HepG2 (cell line): ENCODE results near the gene ITPK1. TPM values are rescaled to one million over a fixed set of nuclear protein-coding genes. Genes with fewer than 3 reads are reported as not detected.

ENCODE experiments used
- ATAC-seq: fragments of 200-7000 bp; cut with Tn5 transposase; 3 replicates; pipeline ENCODE4 v1.9.1; 2020; ENCODE audit warnings: mild to moderate bottlenecking, moderate library complexity
- BruUV-seq: library from RNA; stranded (reverse); fragments of 400-500 nt; replicated peaks from 2 replicates; lab custom pipeline; 2021; lab: Mats Ljungman, UMichigan
- CTCF ChIA-PET: fragments of 300-600 bp; formaldehyde crosslinking; extraction: SDS; loops from one replicate; lab custom pipeline; 2021; ENCODE audit warnings: low total read pairs, inconsistent platforms, low intra/inter-chr PET ratio; lab: Yijun Ruan, JAX
- POLR2A ChIA-PET: fragments of 350-600 bp; sonication (Branson Sonifier 250); formaldehyde crosslinking; loops from one replicate; lab custom pipeline; 2020; ENCODE audit warnings: antibody characterized with exemption, inconsistent platforms; lab: Yijun Ruan, JAX
- DNase-seq: peaks from one replicate; pipeline ENCODE4 v3.0.0-alpha.2; 2015; ENCODE audit warnings: low spot score
- FAIRE-seq: peaks from 3 replicates; lab custom pipeline; 2011; peaks lifted over from hg19 to GRCh38; lab: Jason Lieb, UNC
- H2AFZ ChIP-seq: one replicate; pipeline ENCODE4 v1.6.1; 2011; ENCODE audit warnings: low read length, inconsistent platforms
- H3K27ac ChIP-seq: fragments of 300-600 bp; 3 replicates; pipeline ENCODE4 v1.8.0; 2011; ENCODE audit warnings: mixed run types, mild to moderate bottlenecking, mixed read lengths, low read length, inconsistent platforms; ENCODE audit not compliant: insufficient read depth; ENCODE audit errors: extremely low read length
- H3K27me3 ChIP-seq, 2 experiments: fragments of 200-600 bp in 1 of 2; 2 replicates in 1 of 2; 3 replicates in 1 of 2; pipeline versions ENCODE4 v1.6.0 to v1.8.0; 2011; ENCODE audit warnings: low read length in 2 of 2, mild to moderate bottlenecking in 2 of 2, moderate library complexity in 2 of 2, inconsistent platforms in 1 of 2; ENCODE audit not compliant: insufficient read depth in 2 of 2, control insufficient read depth in 1 of 2
- H3K36me3 ChIP-seq, 2 experiments: fragments of 200-600 bp in 1 of 2; replicated peaks in 1 of 2; 2 replicates in 1 of 2; 3 replicates in 1 of 2; pipeline versions ENCODE4 v1.5.1 to v1.8.0; 2011; ENCODE audit warnings: low read length in 2 of 2, inconsistent platforms in 1 of 2; ENCODE audit not compliant: insufficient read depth in 2 of 2, control insufficient read depth in 1 of 2
- H3K4me1 ChIP-seq: 2 replicates; pipeline ENCODE4 v1.5.1; 2012; ENCODE audit warnings: low read length, inconsistent platforms; ENCODE audit not compliant: insufficient read depth
- H3K4me2 ChIP-seq: 2 replicates; pipeline ENCODE4 v1.6.0; 2011; ENCODE audit warnings: low read depth, low read length, inconsistent platforms
- H3K4me3 ChIP-seq, 3 experiments: fragments of 200-600 bp in 1 of 3; sonication (generic), shearing (Covaris generic) in 1 of 3; replicated peaks in 1 of 3; 2 replicates each; pipeline ENCODE4 v1.5.1; 2011 to 2016; ENCODE audit warnings: low read length in 3 of 3, inconsistent platforms in 2 of 3, low read depth in 2 of 3, mild to moderate bottlenecking in 2 of 3, control low read depth in 1 of 3, mixed read lengths in 1 of 3; ENCODE audit not compliant: insufficient read depth in 1 of 3
- H3K79me2 ChIP-seq: one replicate; pipeline ENCODE4 v1.6.1; 2011; ENCODE audit warnings: low read length, inconsistent platforms; ENCODE audit not compliant: insufficient read depth
- H3K9ac ChIP-seq: 2 replicates; pipeline ENCODE4 v1.6.0; 2011; ENCODE audit warnings: mild to moderate bottlenecking, low read depth, low read length, inconsistent platforms; ENCODE audit not compliant: insufficient read depth
- H3K9me3 ChIP-seq: 2 replicates; pipeline ENCODE4 v1.5.1; 2012; ENCODE audit warnings: mild to moderate bottlenecking, low read length
- H4K20me1 ChIP-seq: 2 replicates; pipeline ENCODE4 v1.6.0; 2011; ENCODE audit warnings: inconsistent platforms, mild to moderate bottlenecking, low read length, moderate library complexity; ENCODE audit not compliant: insufficient read depth
- MATR3 ChIP-seq: sonication (generic); formaldehyde crosslinking; IDR thresholded peaks from 2 replicates; pipeline ENCODE4 v1.4.0; 2020; ENCODE audit warnings: missing genetic modification reagents
- MYNN ChIP-seq: sonication (generic); formaldehyde crosslinking; IDR thresholded peaks from 2 replicates; pipeline ENCODE4 v1.4.0; 2020; ENCODE audit warnings: mild to moderate bottlenecking, low read depth, missing genetic modification reagents
- NFE2 ChIP-seq: sonication (generic); formaldehyde crosslinking; IDR thresholded peaks from 2 replicates; pipeline ENCODE4 v1.4.0; 2020; ENCODE audit warnings: missing genetic modification reagents
- ZNF225 ChIP-seq: sonication (generic); formaldehyde crosslinking; IDR thresholded peaks from 2 replicates; pipeline ENCODE4 v1.4.0; 2020; ENCODE audit warnings: mild to moderate bottlenecking, missing genetic modification reagents
- ZNF230 ChIP-seq: sonication (generic); formaldehyde crosslinking; IDR thresholded peaks from 2 replicates; pipeline ENCODE4 v1.4.0; 2020; ENCODE audit warnings: mild to moderate bottlenecking, missing genetic modification reagents
- ZNF383 ChIP-seq: sonication (generic); formaldehyde crosslinking; IDR thresholded peaks from 2 replicates; pipeline ENCODE4 v1.4.0; 2020; ENCODE audit warnings: missing genetic modification reagents, mild to moderate bottlenecking, borderline replicate concordance
- ZNF546 ChIP-seq: sonication (generic); formaldehyde crosslinking; conservative IDR thresholded peaks from 2 replicates; pipeline ENCODE4 v1.8.1; 2023; ENCODE audit warnings: mild to moderate bottlenecking, missing genetic modification reagents
- ZNF557 ChIP-seq: sonication (generic); formaldehyde crosslinking; IDR thresholded peaks from 2 replicates; pipeline ENCODE4 v1.4.0; 2020; ENCODE audit warnings: missing genetic modification reagents
- ZNF747 ChIP-seq: sonication (generic); formaldehyde crosslinking; IDR thresholded peaks from 2 replicates; pipeline ENCODE4 v1.8.1; 2023; ENCODE audit warnings: missing genetic modification reagents, mild to moderate bottlenecking, borderline replicate concordance
- ZNF83 ChIP-seq: sonication (generic); formaldehyde crosslinking; IDR thresholded peaks from 2 replicates; pipeline ENCODE4 v1.4.0; 2020; ENCODE audit warnings: missing genetic modification reagents, mild to moderate bottlenecking, borderline replicate concordance
- WGBS: methylation state at CpG from one replicate; pipeline ENCODE4 v1.1.6; 2017; ENCODE audit warnings: low lambda C conversion rate; 5-methylcytosine and 5-hydroxymethylcytosine counted together
- in situ Hi-C: cut with HindIII; loops from 2 replicates; pipeline ENCODE4 v1.10.0; 2017; ENCODE audit warnings: low pct_unique_long_range_greater_than_20kb; ENCODE audit not compliant: extremely low pct_ligation_motif_present
- intact Hi-C: fragments of 100-400 bp; cut with micrococcal nuclease; formaldehyde crosslinking; loops from one replicate; pipeline ENCODE4 v1.10.0; 2022; ENCODE audit not compliant: unreplicated experiment
- polyA plus RNA-seq, 8 experiments: library from polyadenylated mRNA; depleted of rRNA in 3 of 8; stranded (reverse) in 7 of 8; unstranded in 1 of 8; fragments of >200 nt; fragmentation: Illumina TruSeq in 4 of 8; extraction: Trizol in 4 of 8; gene quantifications; 2 replicates each; pipeline versions ENCODE4 v1.2.1 to v1.2.3, GENCODE V29; 2011 to 2016; ENCODE audit warnings: low read depth in 4 of 8, missing spikeins in 1 of 8, mixed read lengths in 1 of 8; ENCODE audit not compliant: insufficient read depth in 1 of 8
- total RNA-seq, 5 experiments: library from RNA; depleted of rRNA; stranded (reverse); fragments of >200 nt; fragmentation: Illumina TruSeq; extraction: Trizol; gene quantifications; 2 replicates each; pipeline ENCODE4 v1.2.3, GENCODE V29; 2016; ENCODE audit warnings: low read depth in 1 of 5
- TF ChIP-seq, protein P1 (sequence below): sonication (generic); formaldehyde crosslinking; IDR thresholded peaks from 2 replicates; pipeline ENCODE4 v1.4.0; 2020; ENCODE audit warnings: missing genetic modification reagents, low read depth, mild to moderate bottlenecking, borderline replicate concordance
- TF ChIP-seq, protein P2 (sequence below): sonication (generic); formaldehyde crosslinking; IDR thresholded peaks from 2 replicates; pipeline ENCODE4 v1.4.0; 2020; ENCODE audit warnings: missing genetic modification reagents

ITPK1 gene
- total and polyA plus RNA-seq, 2 of the 13 experiments (the other 11 are each of a cell fraction or from before 2014, with no cell fraction given) = 20.5 to 47.5 TPM

DNA sequence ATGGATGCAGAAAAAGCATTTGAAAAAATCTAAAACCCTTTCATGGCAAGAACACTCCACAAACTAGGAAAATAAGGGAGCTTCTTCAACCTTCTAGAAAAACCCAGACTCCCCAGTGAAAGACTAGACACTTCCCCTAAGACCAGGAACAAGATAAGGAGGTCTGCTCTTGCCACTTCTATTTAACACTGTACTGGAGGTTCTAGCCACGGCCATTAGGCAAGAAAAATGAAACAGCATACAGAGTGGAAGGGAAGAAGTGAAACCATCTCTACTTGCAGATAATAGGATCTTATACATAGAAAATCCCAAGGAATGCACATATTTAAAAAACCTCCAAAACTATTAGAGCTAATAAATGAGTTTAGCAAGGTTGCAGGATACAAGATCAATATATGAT, 150.4 kb downstream of the ITPK1 start:
- POLR2A ChIA-PET = no interaction called here
- intact Hi-C loops (no loop called here), in situ Hi-C loops (no loop called here)
- H3K27ac ChIP-seq = no peak overlapping the region
- FAIRE-seq (no peak), DNase-seq (no peak), ATAC-seq (no peak)
- H3K36me3 ChIP-seq = peaks cover 0 to 6% of the 10 kb centered on the region in 2 experiments; a peak in 1 of 5 replicates
- BruUV-seq = no TSS peak
- 95% methylated on average over 1 of the region's 1 CpG for WGBS
- H4K20me1 ChIP-seq = no peaks in the 10 kb centered on the region
- peaks cover 36% of the 10 kb centered on the region for H3K4me1 ChIP-seq
- no peak overlapping the region for H2AFZ ChIP-seq
- TF ChIP-seq ZNF83 (CRISPR knock-in tag) = no peak
- no peak for TF ChIP-seq ZNF546
- no peak for TF ChIP-seq ZNF747 (CRISPR knock-in tag)
- TF ChIP-seq, protein P1, sequence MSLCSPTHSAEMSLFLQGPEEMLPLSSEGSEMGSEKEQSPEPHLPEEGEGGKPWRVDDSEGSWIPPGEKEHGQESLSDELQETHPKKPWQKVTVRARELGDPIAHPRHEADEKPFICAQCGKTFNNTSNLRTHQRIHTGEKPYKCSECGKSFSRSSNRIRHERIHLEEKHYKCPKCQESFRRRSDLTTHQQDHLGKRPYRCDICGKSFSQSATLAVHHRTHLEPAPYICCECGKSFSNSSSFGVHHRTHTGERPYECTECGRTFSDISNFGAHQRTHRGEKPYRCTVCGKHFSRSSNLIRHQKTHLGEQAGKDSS (CRISPR knock-in tag) = no peak
- no peak for TF ChIP-seq NFE2 (CRISPR knock-in tag)
- TF ChIP-seq MATR3 (CRISPR knock-in tag) = no peak
- no peak for TF ChIP-seq ZNF383 (CRISPR knock-in tag)
- TF ChIP-seq ZNF230 (CRISPR knock-in tag) = no peak
- TF ChIP-seq ZNF225 = no peak
- no peak for TF ChIP-seq MYNN (CRISPR knock-in tag)
- TF ChIP-seq ZNF557 = no peak
- TF ChIP-seq, protein P2, sequence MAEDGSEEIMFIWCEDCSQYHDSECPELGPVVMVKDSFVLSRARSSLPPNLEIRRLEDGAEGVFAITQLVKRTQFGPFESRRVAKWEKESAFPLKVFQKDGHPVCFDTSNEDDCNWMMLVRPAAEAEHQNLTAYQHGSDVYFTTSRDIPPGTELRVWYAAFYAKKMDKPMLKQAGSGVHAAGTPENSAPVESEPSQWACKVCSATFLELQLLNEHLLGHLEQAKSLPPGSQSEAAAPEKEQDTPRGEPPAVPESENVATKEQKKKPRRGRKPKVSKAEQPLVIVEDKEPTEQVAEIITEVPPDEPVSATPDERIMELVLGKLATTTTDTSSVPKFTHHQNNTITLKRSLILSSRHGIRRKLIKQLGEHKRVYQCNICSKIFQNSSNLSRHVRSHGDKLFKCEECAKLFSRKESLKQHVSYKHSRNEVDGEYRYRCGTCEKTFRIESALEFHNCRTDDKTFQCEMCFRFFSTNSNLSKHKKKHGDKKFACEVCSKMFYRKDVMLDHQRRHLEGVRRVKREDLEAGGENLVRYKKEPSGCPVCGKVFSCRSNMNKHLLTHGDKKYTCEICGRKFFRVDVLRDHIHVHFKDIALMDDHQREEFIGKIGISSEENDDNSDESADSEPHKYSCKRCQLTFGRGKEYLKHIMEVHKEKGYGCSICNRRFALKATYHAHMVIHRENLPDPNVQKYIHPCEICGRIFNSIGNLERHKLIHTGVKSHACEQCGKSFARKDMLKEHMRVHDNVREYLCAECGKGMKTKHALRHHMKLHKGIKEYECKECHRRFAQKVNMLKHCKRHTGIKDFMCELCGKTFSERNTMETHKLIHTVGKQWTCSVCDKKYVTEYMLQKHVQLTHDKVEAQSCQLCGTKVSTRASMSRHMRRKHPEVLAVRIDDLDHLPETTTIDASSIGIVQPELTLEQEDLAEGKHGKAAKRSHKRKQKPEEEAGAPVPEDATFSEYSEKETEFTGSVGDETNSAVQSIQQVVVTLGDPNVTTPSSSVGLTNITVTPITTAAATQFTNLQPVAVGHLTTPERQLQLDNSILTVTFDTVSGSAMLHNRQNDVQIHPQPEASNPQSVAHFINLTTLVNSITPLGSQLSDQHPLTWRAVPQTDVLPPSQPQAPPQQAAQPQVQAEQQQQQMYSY (CRISPR knock-in tag) = no peak
- H3K4me3 ChIP-seq = no peak overlapping the region
- H3K79me2 ChIP-seq = no peaks in the 10 kb centered on the region
- no peaks in the 10 kb centered on the region for H3K27me3 ChIP-seq
- H3K9ac ChIP-seq = no peak overlapping the region
- H3K4me2 ChIP-seq = no peak overlapping the region
- CTCF ChIA-PET = no interaction called here
- H3K9me3 ChIP-seq = no peaks in the 10 kb centered on the region
